B cell (primary cell): ENCODE measurements around the gene NEDD4. TPM values are rescaled to one million over a fixed set of nuclear protein-coding genes. Genes with fewer than 3 reads are reported as not detected.
A peak's percentile ranks its signal among the peaks of the same experiment; 100 is the strongest.

Experiments used
- ATAC-seq: fragments of 200-7000 bp; cut with Tn5 transposase; one replicate; pipeline ENCODE4 v1.10.0; 2021; ENCODE audit warnings: low read depth, mild to moderate bottlenecking, moderate number of reproducible peaks, moderate library complexity
- CTCF ChIA-PET: fragments of 350-600 bp; sonication (Branson Sonifier 250); formaldehyde crosslinking; loops from one replicate; lab custom pipeline; 2021; ENCODE audit warnings: antibody characterized with exemption, inconsistent platforms; lab: Charles Lee
- POLR2A ChIA-PET: fragments of 350-600 bp; sonication (Branson Sonifier 250); formaldehyde crosslinking; loops from one replicate; lab custom pipeline; 2021; ENCODE audit warnings: antibody characterized with exemption; lab: Charles Lee
- DNase-seq: peaks from one replicate; pipeline ENCODE4 v3.0.0; 2013
- H2AFZ ChIP-seq: 2 replicates; pipeline ENCODE4 v1.6.1; 2012; ENCODE audit warnings: mild to moderate bottlenecking, low read depth, low read length; ENCODE audit not compliant: insufficient read depth, poor library complexity, severe bottlenecking
- H3K27ac ChIP-seq, 2 donors: 1 replicate in 1 of 2; 2 replicates in 1 of 2; pipeline ENCODE4 v1.5.1; 2012 to 2013; ENCODE audit warnings: low read length in 2 of 2, mild to moderate bottlenecking in 2 of 2, moderate library complexity in 1 of 2
- H3K27me3 ChIP-seq, 4 experiments: fragments of 200-600 bp in 1 of 4; sonication (generic) in 1 of 4; replicated peaks in 1 of 4; 1 replicate in 2 of 4; 2 replicates in 2 of 4; pipeline versions ENCODE4 v1.6.1 to v1.7.0; 2013 to 2016; ENCODE audit warnings: low read length in 3 of 4, mild to moderate bottlenecking in 2 of 4, mixed read lengths in 1 of 4, moderate library complexity in 1 of 4; ENCODE audit not compliant: insufficient read depth in 4 of 4, control insufficient read depth in 3 of 4; ENCODE audit errors: control extremely low read depth in 1 of 4
- H3K36me3 ChIP-seq, 2 experiments: replicated peaks in 1 of 2; 1 replicate in 1 of 2; 2 replicates in 1 of 2; pipeline versions ENCODE4 v1.6.1 to v1.7.1; 2013; ENCODE audit warnings: low read length in 1 of 2; ENCODE audit not compliant: insufficient read depth in 2 of 2, control insufficient read depth in 1 of 2; ENCODE audit errors: control extremely low read depth in 1 of 2, extremely low read depth in 1 of 2
- H3K4me1 ChIP-seq, 2 donors: fragments of 200-600 bp in 1 of 2; sonication (generic) in 1 of 2; 1 replicate in 1 of 2; 2 replicates in 1 of 2; pipeline versions ENCODE4 v1.5.1 to v1.6.1; 2013 to 2017; ENCODE audit warnings: low read length in 2 of 2; ENCODE audit not compliant: control insufficient read depth in 2 of 2, insufficient read depth in 2 of 2
- H3K4me2 ChIP-seq: replicated peaks from 2 replicates; pipeline ENCODE3; 2012; ENCODE audit warnings: mild to moderate bottlenecking, low read depth, low read length; ENCODE audit not compliant: poor library complexity, severe bottlenecking
- H3K4me3 ChIP-seq, 5 experiments: fragments of 200-600 bp in 1 of 5; sonication (generic) in 1 of 5; 1 replicate in 3 of 5; 2 replicates in 2 of 5; pipeline versions ENCODE4 v1.5.1 to v1.7.0; 2011 to 2016; ENCODE audit warnings: low read length in 4 of 5, mild to moderate bottlenecking in 4 of 5, low read depth in 2 of 5, control low read depth in 1 of 5, moderate library complexity in 1 of 5; ENCODE audit not compliant: insufficient read depth in 1 of 5; ENCODE audit errors: control extremely low read depth in 1 of 5, extremely low read depth in 1 of 5
- H3K79me2 ChIP-seq: fragments of 200-600 bp; sonication (generic); one replicate; pipeline ENCODE4 v1.6.0; 2016; ENCODE audit warnings: low read length; ENCODE audit not compliant: control insufficient read depth, insufficient read depth
- H3K9ac ChIP-seq: fragments of 200-600 bp; sonication (generic); 2 replicates; pipeline ENCODE4 v1.6.1; 2017; ENCODE audit warnings: mild to moderate bottlenecking, low read length, moderate library complexity
- H3K9me3 ChIP-seq, 3 donors: one replicate each; pipeline versions ENCODE4 v1.6.1 to v1.7.1; 2013; ENCODE audit warnings: low read length in 2 of 3; ENCODE audit not compliant: control insufficient read depth in 2 of 3, insufficient read depth in 1 of 3; ENCODE audit errors: control extremely low read depth in 1 of 3
- H4K20me1 ChIP-seq: 2 replicates; pipeline ENCODE4 v1.6.0; 2012; ENCODE audit warnings: mild to moderate bottlenecking, low read length; ENCODE audit not compliant: insufficient read depth, control insufficient read depth, poor library complexity, severe bottlenecking
- H3K27ac Mint-ChIP-seq: one replicate; pipeline ENCODE4 v1.8.0; 2021; ENCODE audit warnings: mixed read lengths
- H3K27me3 Mint-ChIP-seq: one replicate; pipeline ENCODE4 v1.8.0; 2021; ENCODE audit warnings: mixed read lengths
- H3K4me1 Mint-ChIP-seq: one replicate; pipeline ENCODE4 v1.8.0; 2021; ENCODE audit warnings: mixed read lengths
- H3K4me3 Mint-ChIP-seq: one replicate; pipeline ENCODE4 v1.8.0; 2021; ENCODE audit warnings: mixed read lengths
- H3K9me3 Mint-ChIP-seq: one replicate; pipeline ENCODE4 v1.8.0; 2022; ENCODE audit warnings: mixed read lengths; ENCODE audit not compliant: insufficient read depth
- CTCF ChIP-seq: fragments of 200-600 bp; IDR thresholded peaks from one replicate; pipeline ENCODE4 v1.8.0; 2022; ENCODE audit warnings: antibody characterized with exemption, mild to moderate bottlenecking
- EZH2 ChIP-seq: IDR thresholded peaks from 2 replicates; pipeline ENCODE4 v1.6.1; 2012; ENCODE audit warnings: borderline replicate concordance, low read depth, mild to moderate bottlenecking, moderate library complexity, low read length; ENCODE audit not compliant: insufficient read depth, poor library complexity, severe bottlenecking
- WGBS: methylation state at CpG from one replicate; pipeline ENCODE4 v1.1.5; 2013; ENCODE audit warnings: missing lambda C conversion rate; ENCODE audit not compliant: insufficient coverage; 5-methylcytosine and 5-hydroxymethylcytosine counted together
- intact Hi-C: fragments of 100-400 bp; cut with micrococcal nuclease; formaldehyde crosslinking; loops from one replicate; pipeline ENCODE4 v1.10.0; 2022
- polyA plus RNA-seq: library from polyadenylated mRNA; depleted of rRNA; stranded (reverse); fragments of >200 nt; gene quantifications from 2 replicates; pipeline ENCODE4 v1.2.3, GENCODE V29; 2012
- total RNA-seq, 2 donors: library from RNA; stranded (reverse); fragments of 120-200 nt in 1 of 2; gene quantifications; 1 replicate in 1 of 2; 2 replicates in 1 of 2; pipeline versions ENCODE4 v1.2.3 to v1.2.4, GENCODE V29; 2013 to 2022

Gene NEDD4
- total and polyA plus RNA-seq, 2 donors (not counting 1 experiment from before 2014, with no cell fraction given), result 0.03 to 2.3 TPM

- Mint-ChIP-seq H3K4me1 (no peaks in the 10 kb centered on the region), H3K27me3 (no peaks in the 10 kb centered on the region), H3K9me3 (no peaks in the 10 kb centered on the region), H3K27ac (no peak overlapping the region), H3K4me3 (no peak overlapping the region)
- Histone ChIP-seq H4K20me1 (no peaks in the 10 kb centered on the region), H3K9me3 (peaks cover 0 to 2% (median 0%) of the 10 kb centered on the region in 3 donors), H3K4me3 (no peak overlapping the region), H3K4me2 (no peak overlapping the region), H2AFZ (no peak overlapping the region), H3K4me1 (no peaks in the 10 kb centered on the region), H3K36me3 (no peaks in the 10 kb centered on the region), H3K27me3 (no peaks in the 10 kb centered on the region), H3K79me2 (no peaks in the 10 kb centered on the region), H3K27ac (no peak overlapping the region), H3K9ac (no peak overlapping the region)
- no peak for TF ChIP-seq CTCF
- TF ChIP-seq EZH2, result no peak
- no peak for DNase-seq
- intact Hi-C loops, result no loop called here
- WGBS, result no CpG with 5 or more reads among the region's 4 CpGs
- CTCF ChIA-PET, result interaction anchor here (0.6 kb wide), 1 partner anchor 18 kb away, joined by 3 read pairs; no protein-coding TSS in a partner anchor
- ATAC-seq, result no peak
- POLR2A ChIA-PET, result no interaction called here
These were observed 71.7 kb downstream of the NEDD4 start for GRCh38 chr15:55921744-55922143.

- Mint-ChIP-seq H3K4me3 (no peak overlapping the region), H3K27me3 (no peaks in the 10 kb centered on the region), H3K27ac (no peak overlapping the region), H3K9me3 (no peaks in the 10 kb centered on the region), H3K4me1 (no peaks in the 10 kb centered on the region)
- Histone ChIP-seq H2AFZ (no peak overlapping the region), H3K27ac (no peak overlapping the region), H3K79me2 (no peaks in the 10 kb centered on the region), H3K27me3 (no peaks in the 10 kb centered on the region), H4K20me1 (no peaks in the 10 kb centered on the region), H3K4me1 (no peaks in the 10 kb centered on the region), H3K36me3 (no peaks in the 10 kb centered on the region), H3K4me3 (no peak overlapping the region), H3K4me2 (no peak overlapping the region), H3K9ac (no peak overlapping the region), H3K9me3 (no peaks in the 10 kb centered on the region)
- CTCF ChIA-PET, result interaction anchor here (0.5 to 1.2 kb wide), 3 partner anchors 9 to 118 kb away, joined by 3 read pairs; no protein-coding TSS in a partner anchor
- POLR2A ChIA-PET, result no interaction called here
- ATAC-seq, result no peak
- no peak for DNase-seq
- intact Hi-C loops, result no loop called here
- no peak for TF ChIP-seq EZH2
- TF ChIP-seq CTCF, result peak; percentile 51
- no CpG with 5 or more reads among the region's 1 CpG for WGBS
These were observed 75.5 kb downstream of the NEDD4 start for GRCh38 chr15:55917881-55918296.
